HepG2 (cell line): ENCODE measurements around the gene CHST3. TPM values are rescaled to one million over a fixed set of nuclear protein-coding genes. Genes with fewer than 3 reads are reported as not detected.
A peak's percentile ranks its signal among the peaks of the same experiment; 100 is the strongest.

ENCODE experiments used
- BRD4 ChIP-seq: sonication (generic); formaldehyde crosslinking; IDR thresholded peaks from 2 replicates; pipeline ENCODE4 v1.4.0; 2020; ENCODE audit warnings: missing genetic modification reagents
- CENPBD1 ChIP-seq: sonication (generic); formaldehyde crosslinking; IDR thresholded peaks from 2 replicates; pipeline ENCODE4 v1.8.0; 2022; ENCODE audit warnings: missing genetic modification reagents, low read depth, mild to moderate bottlenecking, borderline replicate concordance
- FOXP4 ChIP-seq: sonication (generic); formaldehyde crosslinking; IDR thresholded peaks from 2 replicates; pipeline ENCODE4 v1.4.0; 2020; ENCODE audit warnings: missing genetic modification reagents
- GATAD2A ChIP-seq: IDR thresholded peaks from 2 replicates; pipeline ENCODE4 v1.6.1; 2016
- NCOA1 ChIP-seq: sonication (generic); formaldehyde crosslinking; IDR thresholded peaks from 2 replicates; pipeline ENCODE4 v1.9.0; 2021; ENCODE audit warnings: missing genetic modification reagents
- NFYC ChIP-seq: IDR thresholded peaks from 2 replicates; pipeline ENCODE4 v1.6.1; 2016; ENCODE audit warnings: missing genetic modification reagents, missing compliant biosample characterization
- NR2F1 ChIP-seq, 2 experiments: fragments of 450-650 bp in 1 of 2; formaldehyde crosslinking in 1 of 2; IDR thresholded peaks; 2 replicates each; pipeline versions ENCODE4 v1.5.0 to v1.6.1; 2016 to 2020; ENCODE audit warnings: mild to moderate bottlenecking in 1 of 2, missing compliant biosample characterization in 1 of 2, missing genetic modification reagents in 1 of 2, moderate library complexity in 1 of 2
- TBX3 ChIP-seq: fragments of 450-650 bp; IDR thresholded peaks from 2 replicates; pipeline ENCODE4 v1.6.1; 2017; ENCODE audit warnings: antibody characterized with exemption, mild to moderate bottlenecking, inconsistent platforms, borderline replicate concordance
- TGIF2 ChIP-seq: IDR thresholded peaks from 2 replicates; pipeline ENCODE4 v1.6.1; 2016; ENCODE audit warnings: control low read depth, missing compliant biosample characterization
- ZFY ChIP-seq: sonication (generic); formaldehyde crosslinking; IDR thresholded peaks from 2 replicates; pipeline ENCODE4 v1.4.0; 2020; ENCODE audit warnings: missing genetic modification reagents
- ZNF296 ChIP-seq: sonication (generic); formaldehyde crosslinking; conservative IDR thresholded peaks from 2 replicates; pipeline ENCODE4 v1.5.0; 2020; ENCODE audit warnings: mild to moderate bottlenecking, missing genetic modification reagents
- ZNF468 ChIP-seq: sonication (generic); formaldehyde crosslinking; IDR thresholded peaks from 2 replicates; pipeline ENCODE4 v1.8.0; 2022; ENCODE audit warnings: mild to moderate bottlenecking, moderate library complexity, missing genetic modification reagents
- ZNF563 ChIP-seq: sonication (generic); formaldehyde crosslinking; IDR thresholded peaks from 2 replicates; pipeline ENCODE4 v1.8.0; 2022; ENCODE audit warnings: mild to moderate bottlenecking, moderate library complexity, missing genetic modification reagents
- ZNF746 ChIP-seq: sonication (generic); formaldehyde crosslinking; IDR thresholded peaks from 2 replicates; pipeline ENCODE4 v1.8.0; 2022; ENCODE audit warnings: mild to moderate bottlenecking, missing genetic modification reagents
- ZNF761 ChIP-seq: sonication (generic); formaldehyde crosslinking; conservative IDR thresholded peaks from 2 replicates; pipeline ENCODE4 v1.4.0; 2020; ENCODE audit warnings: mild to moderate bottlenecking, missing genetic modification reagents
- polyA plus RNA-seq, 8 experiments: library from polyadenylated mRNA; depleted of rRNA in 3 of 8; stranded (reverse) in 7 of 8; unstranded in 1 of 8; fragments of >200 nt; fragmentation: Illumina TruSeq in 4 of 8; extraction: Trizol in 4 of 8; gene quantifications; 2 replicates each; pipeline versions ENCODE4 v1.2.1 to v1.2.3, GENCODE V29; 2011 to 2016; ENCODE audit warnings: low read depth in 4 of 8, missing spikeins in 1 of 8, mixed read lengths in 1 of 8; ENCODE audit not compliant: insufficient read depth in 1 of 8
- total RNA-seq, 5 experiments: library from RNA; depleted of rRNA; stranded (reverse); fragments of >200 nt; fragmentation: Illumina TruSeq; extraction: Trizol; gene quantifications; 2 replicates each; pipeline ENCODE4 v1.2.3, GENCODE V29; 2016; ENCODE audit warnings: low read depth in 1 of 5
- TF ChIP-seq, protein P1 (sequence below): sonication (generic); formaldehyde crosslinking; IDR thresholded peaks from 2 replicates; pipeline ENCODE4 v1.4.0; 2020; ENCODE audit warnings: mild to moderate bottlenecking, missing genetic modification reagents, borderline replicate concordance
- TF ChIP-seq, protein P2 (sequence below): sonication (generic); formaldehyde crosslinking; IDR thresholded peaks from 2 replicates; pipeline ENCODE4 v1.4.0; 2020; ENCODE audit warnings: low read depth, missing genetic modification reagents

CHST3 gene
- total and polyA plus RNA-seq, 2 of the 13 experiments (the other 11 are each of a cell fraction or from before 2014, with no cell fraction given) = 7.2 to 18.7 TPM

DNA sequence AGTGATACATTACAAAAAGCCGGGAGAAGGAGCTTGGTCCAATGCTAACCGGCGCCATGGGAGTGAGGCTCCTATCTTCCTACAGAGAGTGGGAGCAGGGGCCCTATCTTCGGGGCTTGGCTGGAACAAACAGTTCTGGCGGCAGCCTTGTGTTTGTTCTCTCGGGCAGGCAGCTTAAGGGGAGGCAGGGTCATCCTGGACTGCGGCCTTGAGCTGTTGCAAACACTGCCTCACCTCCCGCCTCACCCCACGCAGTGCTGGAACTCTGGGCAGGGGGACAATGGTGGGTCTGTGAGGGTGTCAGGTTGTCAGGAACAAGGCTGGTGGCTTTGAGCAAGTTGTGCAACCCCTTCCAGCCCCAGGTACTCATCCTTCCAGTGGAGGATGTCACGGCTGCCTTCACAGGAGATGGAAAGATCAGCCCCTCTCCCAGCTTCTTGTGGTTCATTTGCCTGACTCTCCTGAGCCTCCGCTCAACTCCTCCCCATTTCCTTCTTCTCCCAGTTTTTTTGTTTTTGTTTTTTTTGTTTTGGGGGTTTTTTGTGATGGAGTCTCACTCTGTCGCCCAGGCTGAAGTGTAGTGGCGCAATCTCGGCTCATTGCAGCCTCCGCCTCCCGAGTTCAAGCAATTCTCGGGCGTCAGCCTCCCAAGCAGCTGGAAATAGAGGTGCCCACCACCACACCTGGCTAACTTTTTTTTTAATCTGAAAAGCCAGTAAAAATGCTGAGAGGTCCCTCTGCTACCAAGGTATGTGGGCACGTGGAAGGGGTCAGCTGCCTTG is 66.8 kb downstream of the CHST3 start (continued):
- TF ChIP-seq ZNF563 (CRISPR knock-in tag) (peak; percentile 59; the same call in 1 of the 2 replicates), GATAD2A (peak; percentile 99), TBX3 (peak; percentile 62; the same call in 1 of the 2 replicates), ZNF761 (CRISPR knock-in tag) (peak; percentile 79; the same call in 1 of the 2 replicates), ZNF296 (no peak), NR2F1 (CRISPR knock-in tag; IDR thresholded peaks at IDR 0.05) (peak; percentile 77 to 81; a peak in 3 of 4 replicates), CENPBD1 (CRISPR knock-in tag) (no peak), TGIF2 (CRISPR knock-in tag) (peak; percentile 72; the same call in 1 of the 2 replicates), NFYC (CRISPR knock-in tag) (peak; percentile 31; the same call in 1 of the 2 replicates), ZFY (CRISPR knock-in tag) (peak; percentile 74; the same call in 1 of the 2 replicates), ZNF746 (peak; percentile 96), FOXP4 (CRISPR knock-in tag) (peak; percentile 94), ZNF468 (CRISPR knock-in tag) (0 out of 2 replicates have a peak, but pooled peaks have one; percentile 77), NCOA1 (CRISPR knock-in tag) (peak; percentile 93; the same call in 1 of the 2 replicates), BRD4 (CRISPR knock-in tag) (peak; percentile 93; the same call in 1 of the 2 replicates)
- TF ChIP-seq, protein P1, sequence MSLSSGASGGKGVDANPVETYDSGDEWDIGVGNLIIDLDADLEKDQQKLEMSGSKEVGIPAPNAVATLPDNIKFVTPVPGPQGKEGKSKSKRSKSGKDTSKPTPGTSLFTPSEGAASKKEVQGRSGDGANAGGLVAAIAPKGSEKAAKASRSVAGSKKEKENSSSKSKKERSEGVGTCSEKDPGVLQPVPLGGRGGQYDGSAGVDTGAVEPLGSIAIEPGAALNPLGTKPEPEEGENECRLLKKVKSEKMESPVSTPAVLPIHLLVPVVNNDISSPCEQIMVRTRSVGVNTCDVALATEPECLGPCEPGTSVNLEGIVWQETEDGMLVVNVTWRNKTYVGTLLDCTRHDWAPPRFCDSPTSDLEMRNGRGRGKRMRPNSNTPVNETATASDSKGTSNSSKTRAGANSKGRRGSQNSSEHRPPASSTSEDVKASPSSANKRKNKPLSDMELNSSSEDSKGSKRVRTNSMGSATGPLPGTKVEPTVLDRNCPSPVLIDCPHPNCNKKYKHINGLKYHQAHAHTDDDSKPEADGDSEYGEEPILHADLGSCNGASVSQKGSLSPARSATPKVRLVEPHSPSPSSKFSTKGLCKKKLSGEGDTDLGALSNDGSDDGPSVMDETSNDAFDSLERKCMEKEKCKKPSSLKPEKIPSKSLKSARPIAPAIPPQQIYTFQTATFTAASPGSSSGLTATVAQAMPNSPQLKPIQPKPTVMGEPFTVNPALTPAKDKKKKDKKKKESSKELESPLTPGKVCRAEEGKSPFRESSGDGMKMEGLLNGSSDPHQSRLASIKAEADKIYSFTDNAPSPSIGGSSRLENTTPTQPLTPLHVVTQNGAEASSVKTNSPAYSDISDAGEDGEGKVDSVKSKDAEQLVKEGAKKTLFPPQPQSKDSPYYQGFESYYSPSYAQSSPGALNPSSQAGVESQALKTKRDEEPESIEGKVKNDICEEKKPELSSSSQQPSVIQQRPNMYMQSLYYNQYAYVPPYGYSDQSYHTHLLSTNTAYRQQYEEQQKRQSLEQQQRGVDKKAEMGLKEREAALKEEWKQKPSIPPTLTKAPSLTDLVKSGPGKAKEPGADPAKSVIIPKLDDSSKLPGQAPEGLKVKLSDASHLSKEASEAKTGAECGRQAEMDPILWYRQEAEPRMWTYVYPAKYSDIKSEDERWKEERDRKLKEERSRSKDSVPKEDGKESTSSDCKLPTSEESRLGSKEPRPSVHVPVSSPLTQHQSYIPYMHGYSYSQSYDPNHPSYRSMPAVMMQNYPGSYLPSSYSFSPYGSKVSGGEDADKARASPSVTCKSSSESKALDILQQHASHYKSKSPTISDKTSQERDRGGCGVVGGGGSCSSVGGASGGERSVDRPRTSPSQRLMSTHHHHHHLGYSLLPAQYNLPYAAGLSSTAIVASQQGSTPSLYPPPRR (CRISPR knock-in tag) = peak; percentile 94
- TF ChIP-seq, protein P2, sequence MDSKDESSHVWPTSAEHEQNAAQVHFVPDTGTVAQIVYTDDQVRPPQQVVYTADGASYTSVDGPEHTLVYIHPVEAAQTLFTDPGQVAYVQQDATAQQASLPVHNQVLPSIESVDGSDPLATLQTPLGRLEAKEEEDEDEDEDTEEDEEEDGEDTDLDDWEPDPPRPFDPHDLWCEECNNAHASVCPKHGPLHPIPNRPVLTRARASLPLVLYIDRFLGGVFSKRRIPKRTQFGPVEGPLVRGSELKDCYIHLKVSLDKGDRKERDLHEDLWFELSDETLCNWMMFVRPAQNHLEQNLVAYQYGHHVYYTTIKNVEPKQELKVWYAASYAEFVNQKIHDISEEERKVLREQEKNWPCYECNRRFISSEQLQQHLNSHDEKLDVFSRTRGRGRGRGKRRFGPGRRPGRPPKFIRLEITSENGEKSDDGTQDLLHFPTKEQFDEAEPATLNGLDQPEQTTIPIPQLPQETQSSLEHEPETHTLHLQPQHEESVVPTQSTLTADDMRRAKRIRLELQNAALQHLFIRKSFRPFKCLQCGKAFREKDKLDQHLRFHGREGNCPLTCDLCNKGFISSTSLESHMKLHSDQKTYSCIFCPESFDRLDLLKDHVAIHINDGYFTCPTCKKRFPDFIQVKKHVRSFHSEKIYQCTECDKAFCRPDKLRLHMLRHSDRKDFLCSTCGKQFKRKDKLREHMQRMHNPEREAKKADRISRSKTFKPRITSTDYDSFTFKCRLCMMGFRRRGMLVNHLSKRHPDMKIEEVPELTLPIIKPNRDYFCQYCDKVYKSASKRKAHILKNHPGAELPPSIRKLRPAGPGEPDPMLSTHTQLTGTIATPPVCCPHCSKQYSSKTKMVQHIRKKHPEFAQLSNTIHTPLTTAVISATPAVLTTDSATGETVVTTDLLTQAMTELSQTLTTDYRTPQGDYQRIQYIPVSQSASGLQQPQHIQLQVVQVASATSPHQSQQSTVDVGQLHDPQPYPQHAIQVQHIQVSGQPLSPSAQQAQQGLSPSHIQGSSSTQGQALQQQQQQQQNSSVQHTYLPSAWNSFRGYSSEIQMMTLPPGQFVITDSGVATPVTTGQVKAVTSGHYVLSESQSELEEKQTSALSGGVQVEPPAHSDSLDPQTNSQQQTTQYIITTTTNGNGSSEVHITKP (CRISPR knock-in tag) = no peak
